GM19193 (cell line): ENCODE data around the gene STARD3.

Source experiments
- POLR2A ChIP-seq: IDR thresholded peaks from 4 replicates; pipeline ENCODE4 v1.6.1; 2011; ENCODE audit not compliant: insufficient read depth, insufficient read length; ENCODE audit errors: extremely low read depth

The STARD3 gene

DNA sequence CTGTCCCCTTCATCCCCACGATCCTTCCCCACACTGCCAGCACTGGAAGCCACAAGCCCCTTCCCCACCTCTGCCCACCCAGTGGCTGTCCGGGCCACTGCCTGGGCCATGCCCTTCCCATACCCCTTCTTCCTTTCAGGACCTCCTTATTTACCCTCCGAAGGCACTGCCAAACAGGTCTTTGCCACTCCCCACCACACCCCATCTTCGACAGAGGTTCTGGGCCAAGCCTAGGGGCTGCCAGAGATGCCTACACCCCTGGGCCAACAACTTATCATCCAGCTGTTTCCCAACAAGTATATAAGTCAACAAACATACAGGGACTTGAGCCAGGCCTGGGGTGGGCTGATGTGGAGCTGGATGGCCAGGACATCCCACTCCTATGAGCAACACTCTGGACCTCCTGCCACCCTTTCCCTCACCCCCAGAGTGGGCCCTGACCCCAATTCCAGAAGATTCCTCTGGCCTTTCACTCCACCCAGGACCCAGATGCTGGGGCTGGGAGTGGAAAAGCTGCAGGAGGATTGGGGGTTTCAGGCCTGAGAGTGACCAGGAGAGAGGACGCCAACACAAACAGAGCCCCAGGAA lies 11.7 kb upstream of the STARD3 start:
- no peak for TF ChIP-seq POLR2A

DNA sequence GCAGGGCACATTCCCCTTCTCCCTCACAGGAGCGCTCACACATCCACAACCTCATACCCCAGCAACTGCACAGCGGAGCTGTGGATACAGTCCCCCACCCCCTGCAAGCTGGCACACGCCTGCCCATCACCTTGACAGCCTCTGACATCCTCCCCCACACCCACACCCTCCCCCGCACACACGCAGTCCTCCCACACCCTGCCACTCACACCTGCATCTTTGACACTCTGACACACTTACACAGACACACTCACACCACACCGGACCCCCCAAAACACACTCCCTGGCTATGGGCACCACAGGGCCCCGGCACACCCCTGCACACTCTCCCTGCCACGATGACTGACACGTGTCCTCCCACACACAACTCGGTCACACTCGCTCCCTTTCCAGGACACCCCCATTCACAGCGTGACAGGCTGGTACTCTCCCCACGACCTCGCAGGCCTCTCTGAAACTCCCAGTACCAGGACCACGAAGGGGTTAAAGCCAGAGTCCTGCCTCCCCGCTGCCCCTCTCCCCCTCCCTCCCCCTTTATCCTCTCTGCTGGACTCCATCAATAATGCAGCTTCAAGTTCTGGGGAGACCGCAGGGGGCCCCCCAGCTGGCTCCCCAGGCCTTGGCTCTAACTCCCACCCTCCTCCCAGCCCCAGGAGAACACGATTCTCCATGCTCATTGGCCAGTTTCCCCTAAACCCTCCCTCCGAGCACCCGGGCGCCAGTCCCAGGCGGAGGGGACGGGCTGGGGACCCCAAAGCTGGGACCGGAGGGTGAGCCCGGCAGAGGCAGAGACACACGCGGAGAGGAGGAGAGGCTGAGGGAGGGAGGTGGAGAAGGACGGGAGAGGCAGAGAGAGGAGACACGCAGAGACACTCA lies 10.5 kb upstream of the STARD3 start, which contains the start of gene PPP1R1B:
PPP1R1B (plus strand) TSS at position 782 of the 876 bp plus-strand sequence. CDS start 441 bp downstream, outside the sequence.
- TF ChIP-seq POLR2A, result no peak

DNA sequence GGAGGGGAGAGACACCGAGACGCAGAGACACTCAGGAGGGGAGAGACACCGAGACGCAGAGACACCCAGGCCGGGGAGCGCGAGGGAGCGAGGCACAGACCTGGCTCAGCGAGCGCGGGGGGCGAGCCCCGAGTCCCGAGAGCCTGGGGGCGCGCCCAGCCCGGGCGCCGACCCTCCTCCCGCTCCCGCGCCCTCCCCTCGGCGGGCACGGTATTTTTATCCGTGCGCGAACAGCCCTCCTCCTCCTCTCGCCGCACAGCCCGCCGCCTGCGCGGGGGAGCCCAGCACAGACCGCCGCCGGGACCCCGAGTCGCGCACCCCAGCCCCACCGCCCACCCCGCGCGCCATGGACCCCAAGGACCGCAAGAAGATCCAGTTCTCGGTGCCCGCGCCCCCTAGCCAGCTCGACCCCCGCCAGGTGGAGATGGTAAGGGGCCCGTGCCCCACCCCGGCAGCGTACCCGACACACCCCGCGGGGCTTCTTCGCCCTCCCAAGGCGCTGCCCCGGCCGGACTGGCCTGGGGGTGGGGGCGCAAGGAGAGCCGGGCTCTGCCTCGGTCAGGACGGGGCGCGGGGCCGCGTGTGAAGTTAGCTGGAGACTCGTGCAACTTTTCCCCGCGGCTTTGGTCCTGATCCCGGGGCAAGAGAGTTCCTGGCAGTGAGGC lies 9.8 kb upstream of the STARD3 start:
- TF ChIP-seq POLR2A, result no peak

DNA sequence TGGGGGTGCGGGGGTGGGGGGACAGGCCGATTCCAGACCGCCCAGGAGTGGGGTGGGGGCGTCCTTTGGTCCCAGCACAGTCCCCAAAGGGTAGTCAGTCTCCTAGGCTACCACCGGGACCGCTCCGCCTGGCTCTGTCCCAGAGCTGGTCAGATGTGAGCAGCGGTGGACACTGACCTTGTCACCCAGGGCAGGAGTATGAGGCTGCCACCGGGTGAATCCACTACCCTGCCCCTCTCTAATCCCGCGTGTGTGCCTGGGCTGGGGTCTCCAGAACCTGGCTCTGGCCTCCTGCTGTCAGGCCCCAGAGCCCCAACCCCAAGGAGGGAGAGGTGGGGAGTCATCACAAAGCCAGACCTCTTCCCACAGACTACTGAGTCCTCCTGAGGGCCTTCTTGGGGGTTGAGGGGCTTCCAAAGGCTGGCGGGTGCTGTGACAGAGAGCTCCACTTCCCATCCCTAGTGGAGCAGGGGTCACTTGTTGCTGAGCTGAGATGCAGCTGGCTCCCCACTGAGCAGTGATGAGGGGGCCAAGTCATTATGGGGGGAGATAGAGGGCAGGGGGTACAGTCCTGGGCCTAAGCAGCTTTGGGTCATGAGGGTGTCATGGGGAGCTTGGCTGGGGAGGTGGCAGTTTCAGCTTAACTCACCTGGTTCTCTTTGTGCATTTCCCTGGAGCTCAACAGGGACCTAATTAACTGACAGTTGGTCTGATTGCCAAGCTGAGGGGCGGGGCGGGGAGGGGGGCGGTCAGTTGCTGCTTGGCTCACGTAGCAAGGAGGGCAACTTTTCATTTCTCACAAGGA lies 9.0 kb upstream of the STARD3 start:
- no peak for TF ChIP-seq POLR2A

DNA sequence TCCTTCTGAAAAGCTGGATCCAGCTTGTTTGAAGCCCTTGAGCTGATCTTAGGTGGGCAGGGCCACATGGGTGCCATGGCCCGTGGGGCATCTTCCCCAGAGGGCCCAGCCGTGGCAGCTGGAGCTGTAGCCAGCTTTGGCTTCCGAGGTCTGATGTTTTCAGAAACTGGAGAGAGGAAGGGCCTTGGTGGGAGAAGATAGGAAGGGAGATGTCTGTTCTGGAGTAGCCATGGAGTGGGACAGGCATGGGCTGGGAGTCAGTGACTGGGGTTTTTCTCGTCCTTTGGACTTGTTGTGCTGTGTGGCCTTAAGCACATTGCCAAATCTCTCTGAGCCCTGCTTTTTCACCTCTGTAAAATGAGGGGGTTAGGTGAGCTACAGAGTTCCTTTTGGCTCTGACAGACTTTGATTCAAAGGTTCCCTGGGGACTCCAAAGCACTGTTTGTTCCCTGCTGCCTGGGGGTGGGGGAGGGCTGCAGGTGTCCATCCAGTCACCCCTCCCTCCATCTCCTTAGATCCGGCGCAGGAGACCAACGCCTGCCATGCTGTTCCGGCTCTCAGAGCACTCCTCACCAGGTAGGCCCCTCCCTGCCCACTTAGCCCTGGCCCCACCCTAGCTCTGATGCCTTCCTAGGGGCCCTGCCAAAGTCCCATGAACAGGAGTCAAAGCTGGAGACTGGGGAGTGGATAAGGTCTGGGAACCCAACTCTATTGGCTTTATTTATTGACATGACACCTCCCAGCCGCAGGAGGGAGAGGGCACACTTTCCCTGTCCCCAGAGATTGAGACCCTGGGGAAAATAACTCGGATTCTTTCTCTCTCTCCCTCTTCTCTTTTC lies 8.1 kb upstream of the STARD3 start:
- no peak for TF ChIP-seq POLR2A

DNA sequence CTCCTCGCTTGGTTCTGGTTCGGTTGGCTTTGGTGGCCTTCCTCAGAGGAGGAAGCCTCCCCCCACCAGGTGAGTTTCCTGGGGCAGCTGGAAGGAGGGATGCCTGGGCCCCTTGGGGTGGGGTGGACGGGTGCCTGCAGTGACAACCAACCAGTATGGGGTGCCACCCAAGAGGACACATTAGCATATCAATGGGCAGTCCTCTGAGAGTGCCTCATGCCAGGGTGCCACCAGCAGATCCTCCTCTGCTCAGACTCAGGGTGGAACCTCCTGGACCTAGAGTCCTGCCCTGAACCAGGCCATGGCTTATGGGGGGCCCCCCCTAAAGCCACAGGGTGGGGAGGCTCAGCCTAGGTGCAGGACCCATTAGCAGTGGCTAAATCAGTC lies 7.5 kb upstream of the STARD3 start:
- no peak for TF ChIP-seq POLR2A

DNA sequence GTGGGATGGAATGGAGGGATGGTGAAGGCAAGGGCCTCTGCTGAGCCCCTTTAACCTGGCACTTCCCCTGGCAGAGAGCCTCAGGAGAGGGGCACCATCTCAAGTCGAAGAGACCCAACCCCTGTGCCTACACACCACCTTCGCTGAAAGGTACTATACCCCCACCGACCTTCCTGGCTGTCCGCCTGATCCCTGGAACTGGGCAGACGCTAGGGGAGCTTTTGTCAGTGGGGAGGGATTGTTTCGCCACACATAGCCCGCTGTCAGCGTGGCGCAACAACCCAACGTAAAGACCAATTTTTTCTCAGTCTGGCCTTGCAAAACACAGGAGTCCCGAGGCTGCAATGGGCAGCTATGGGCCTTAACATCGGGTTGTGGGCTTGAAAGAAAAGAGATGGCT lies 7.0 kb upstream of the STARD3 start:
- TF ChIP-seq POLR2A, result no peak

DNA sequence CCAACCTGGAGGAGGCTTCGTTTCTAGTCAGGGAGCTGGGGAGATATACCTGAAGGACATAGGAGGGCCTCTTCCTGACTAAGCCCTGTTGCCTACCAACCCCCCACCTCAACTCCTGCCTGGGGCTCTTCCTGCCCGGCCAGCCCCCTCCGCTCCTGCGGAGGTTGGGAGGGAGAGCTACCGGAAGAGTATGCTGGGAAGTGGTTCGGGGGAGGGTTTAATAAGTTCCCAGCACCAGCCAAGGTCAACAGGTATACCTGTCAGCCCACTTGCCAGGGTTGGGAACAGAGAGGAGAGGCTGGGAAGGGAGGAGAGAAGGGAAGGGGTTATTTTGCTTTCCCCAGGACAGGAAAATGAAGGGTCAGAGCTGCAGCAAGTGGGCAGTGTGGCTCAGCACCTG lies 5.5 kb upstream of the STARD3 start:
- TF ChIP-seq POLR2A, result no peak

DNA sequence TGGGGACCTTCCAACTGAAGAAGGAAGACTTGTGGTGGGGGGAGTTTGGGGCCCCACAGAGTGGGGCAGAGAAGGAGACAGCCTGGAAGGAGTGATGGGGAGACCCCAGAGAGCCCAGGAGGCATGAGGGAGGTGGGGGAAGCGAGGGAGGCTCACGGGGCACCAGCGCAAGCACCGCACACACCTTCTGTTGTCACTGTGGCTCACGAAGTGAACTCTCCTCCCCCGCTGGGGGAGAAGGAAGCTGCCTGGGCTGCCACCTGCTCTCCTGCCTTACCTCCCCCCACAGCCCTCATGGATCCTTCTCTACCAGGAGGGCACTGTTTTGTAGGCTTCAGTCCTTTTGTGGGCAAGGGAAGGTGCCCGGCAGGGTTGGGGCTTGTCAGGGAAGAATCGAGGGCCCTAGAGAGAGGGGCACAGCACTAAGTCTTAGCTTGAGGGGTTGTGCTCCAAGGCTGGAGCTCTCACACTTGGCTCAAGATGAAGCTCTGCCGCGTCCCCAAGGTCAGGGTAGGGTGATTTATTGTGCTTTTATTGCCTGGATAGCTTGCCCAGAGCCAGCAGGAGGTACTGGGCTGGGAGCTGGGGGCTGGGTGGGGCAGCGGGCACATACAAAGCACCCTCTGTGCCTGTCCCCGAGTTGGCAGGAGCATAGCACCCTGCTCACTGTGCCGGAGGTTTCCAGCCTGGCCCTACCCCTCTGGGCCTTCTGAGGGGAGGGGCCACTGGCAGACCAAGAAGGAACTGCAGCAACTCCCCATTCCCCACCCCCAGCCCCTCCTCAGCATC lies 4.6 kb upstream of the STARD3 start:
- TF ChIP-seq POLR2A, result no peak

DNA sequence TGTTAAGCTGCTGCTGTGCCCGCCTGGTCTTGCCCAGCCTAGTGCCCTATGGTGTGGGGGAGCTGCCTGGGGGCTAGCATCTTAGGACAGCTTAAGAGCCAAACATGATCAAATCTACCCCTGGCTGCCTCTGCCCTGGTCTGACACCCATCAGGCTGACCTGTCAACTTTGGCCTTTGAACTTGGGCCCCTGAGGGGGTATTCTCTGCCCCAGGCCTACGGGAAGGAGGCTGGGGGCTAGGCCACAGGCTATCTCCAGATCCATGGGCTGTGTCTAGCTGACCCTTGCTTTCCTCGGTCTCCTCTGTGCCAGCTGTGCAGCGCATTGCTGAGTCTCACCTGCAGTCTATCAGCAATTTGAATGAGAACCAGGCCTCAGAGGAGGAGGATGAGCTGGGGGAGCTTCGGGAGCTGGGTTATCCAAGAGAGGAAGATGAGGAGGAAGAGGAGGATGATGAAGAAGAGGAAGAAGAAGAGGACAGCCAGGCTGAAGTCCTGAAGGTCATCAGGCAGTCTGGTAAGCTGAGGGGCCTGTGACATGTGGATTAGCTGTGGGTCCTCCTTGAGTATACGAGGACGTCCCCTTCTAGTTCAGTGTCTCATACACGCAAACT lies 3.3 kb upstream of the STARD3 start:
- no peak for TF ChIP-seq POLR2A

DNA sequence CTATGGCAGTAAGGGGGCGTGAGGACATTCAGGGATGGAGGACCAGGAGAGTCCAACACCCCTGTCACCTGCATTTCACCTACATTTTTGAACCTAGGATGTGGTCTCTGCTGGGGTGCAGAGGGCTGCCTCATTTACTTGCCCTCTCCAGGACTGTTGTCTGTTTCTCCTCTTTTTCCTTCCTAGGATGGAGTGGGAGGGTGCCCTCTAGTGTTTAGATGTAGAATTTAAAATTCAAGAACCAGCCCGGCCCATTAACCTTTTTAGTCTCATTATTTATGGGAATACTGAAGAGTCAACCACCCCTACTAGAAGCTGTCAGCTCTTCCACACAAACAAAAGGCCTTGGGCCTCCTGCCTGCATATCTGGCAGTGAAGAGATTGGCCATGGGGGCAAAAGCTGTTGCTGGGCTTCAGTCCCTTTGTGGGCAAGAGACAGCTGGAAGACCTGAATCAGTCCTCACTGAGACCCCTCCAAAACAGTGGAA lies 2.5 kb upstream of the STARD3 start:
- TF ChIP-seq POLR2A, result no peak

DNA sequence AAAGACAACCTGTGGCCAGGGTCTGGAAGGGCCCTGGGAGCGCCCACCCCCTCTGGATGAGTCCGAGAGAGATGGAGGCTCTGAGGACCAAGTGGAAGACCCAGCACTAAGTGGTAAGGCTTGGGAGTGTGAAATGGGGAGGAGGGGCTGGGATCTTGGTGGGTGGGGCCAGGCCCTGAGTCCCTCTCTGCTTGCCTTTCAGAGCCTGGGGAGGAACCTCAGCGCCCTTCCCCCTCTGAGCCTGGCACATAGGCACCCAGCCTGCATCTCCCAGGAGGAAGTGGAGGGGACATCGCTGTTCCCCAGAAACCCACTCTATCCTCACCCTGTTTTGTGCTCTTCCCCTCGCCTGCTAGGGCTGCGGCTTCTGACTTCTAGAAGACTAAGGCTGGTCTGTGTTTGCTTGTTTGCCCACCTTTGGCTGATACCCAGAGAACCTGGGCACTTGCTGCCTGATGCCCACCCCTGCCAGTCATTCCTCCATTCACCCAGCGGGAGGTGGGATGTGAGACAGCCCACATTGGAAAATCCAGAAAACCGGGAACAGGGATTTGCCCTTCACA lies 1.2 kb upstream of the STARD3 start:
- TF ChIP-seq POLR2A, result no peak
